Hindlimb muscle (tissue), 1 donor: ENCODE measurements around the gene NFKBIL1. TPM values are rescaled to one million over a fixed set of nuclear protein-coding genes. Genes with fewer than 3 reads are reported as not detected.

Source experiments
- DNase-seq: peaks from one replicate; pipeline ENCODE4 v3.0.0-alpha.2; 2013
- polyA plus RNA-seq: library from polyadenylated mRNA; unstranded; fragments of 120-200 nt; gene quantifications from one replicate; pipeline ENCODE4 v1.2.1, GENCODE V29; 2013; ENCODE audit not compliant: insufficient read length

NFKBIL1 gene
- polyA plus RNA-seq, 1 donor, result 18.9 TPM

DNA sequence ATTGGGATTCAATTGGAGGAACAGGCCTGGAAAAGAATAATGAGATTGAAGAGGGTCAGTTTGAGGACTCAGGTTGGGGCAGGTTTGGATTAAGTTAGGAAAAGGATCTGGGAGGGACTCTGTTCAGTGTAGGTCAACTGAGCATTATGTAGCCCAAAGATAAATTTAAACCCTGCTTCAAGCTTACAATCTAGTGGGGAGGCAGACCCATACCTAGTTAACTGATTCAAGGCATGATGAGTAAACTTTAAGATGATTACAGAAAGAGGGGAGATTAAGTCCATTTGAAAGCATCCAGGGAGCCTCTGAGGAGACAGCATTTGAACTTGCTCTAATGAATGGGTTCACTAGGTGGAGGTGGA, 13.3 kb downstream of the NFKBIL1 start:
- DNase-seq, result no peak

DNA sequence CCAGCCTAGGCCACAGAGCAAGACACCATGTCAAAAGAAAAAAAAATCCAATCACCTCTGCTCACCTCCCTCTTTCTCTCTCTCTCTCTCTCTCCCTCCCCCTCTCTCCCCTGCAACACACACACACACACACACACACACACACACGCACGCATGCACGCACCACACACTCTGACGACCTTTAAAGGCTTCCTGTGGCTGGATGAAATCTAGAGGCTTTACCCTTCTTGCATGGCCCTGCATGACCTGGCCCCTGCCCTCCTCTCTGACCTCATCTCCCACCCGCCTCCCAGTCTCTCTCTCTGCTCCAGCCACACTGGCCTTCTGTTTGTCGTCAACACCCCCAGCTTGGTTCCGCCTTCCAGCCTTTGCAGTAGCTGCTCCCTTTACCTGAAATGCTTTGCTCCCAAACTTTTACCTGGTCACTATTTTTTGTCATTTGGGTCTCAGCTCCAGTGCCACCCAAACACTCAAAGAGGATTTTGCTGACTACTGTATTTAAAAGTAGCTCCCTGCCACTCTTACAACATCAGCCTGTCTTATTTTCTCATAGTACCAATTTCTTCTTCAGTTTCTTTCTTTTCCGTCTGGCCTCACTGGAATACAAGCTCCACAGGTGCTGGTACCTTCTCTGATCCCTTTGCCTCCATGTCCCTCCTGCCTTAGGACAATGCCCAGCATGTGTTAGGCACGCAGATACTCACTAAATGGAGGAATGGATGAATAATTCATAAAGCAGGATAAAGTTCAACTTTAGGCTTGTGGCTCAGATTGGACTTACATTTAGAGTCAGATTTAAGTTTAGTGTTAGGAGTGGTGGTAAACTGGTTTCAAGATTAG, 20.3 kb downstream of the NFKBIL1 start:
- DNase-seq, result no peak

DNA sequence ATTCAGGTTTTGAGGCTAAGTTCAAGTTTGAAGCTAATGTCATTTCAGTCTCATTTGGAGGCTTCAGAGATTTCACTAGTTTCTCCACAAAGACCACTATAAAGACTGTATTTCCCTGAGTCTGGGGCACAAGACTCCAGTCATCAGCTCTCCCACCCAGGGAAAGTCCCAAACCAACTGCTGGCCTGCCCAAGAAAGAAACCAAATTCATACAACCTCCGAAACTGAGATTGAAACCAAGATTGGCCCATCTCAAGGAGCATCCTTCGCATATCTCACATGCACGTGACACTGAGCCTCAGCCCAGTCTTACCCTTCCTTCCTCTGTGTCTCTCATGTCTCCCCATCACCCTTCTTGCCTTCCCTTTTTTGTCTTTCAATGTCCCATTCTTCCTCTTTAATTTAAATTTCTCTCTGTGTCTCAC, 21.1 kb downstream of the NFKBIL1 start:
- DNase-seq, result no peak

DNA sequence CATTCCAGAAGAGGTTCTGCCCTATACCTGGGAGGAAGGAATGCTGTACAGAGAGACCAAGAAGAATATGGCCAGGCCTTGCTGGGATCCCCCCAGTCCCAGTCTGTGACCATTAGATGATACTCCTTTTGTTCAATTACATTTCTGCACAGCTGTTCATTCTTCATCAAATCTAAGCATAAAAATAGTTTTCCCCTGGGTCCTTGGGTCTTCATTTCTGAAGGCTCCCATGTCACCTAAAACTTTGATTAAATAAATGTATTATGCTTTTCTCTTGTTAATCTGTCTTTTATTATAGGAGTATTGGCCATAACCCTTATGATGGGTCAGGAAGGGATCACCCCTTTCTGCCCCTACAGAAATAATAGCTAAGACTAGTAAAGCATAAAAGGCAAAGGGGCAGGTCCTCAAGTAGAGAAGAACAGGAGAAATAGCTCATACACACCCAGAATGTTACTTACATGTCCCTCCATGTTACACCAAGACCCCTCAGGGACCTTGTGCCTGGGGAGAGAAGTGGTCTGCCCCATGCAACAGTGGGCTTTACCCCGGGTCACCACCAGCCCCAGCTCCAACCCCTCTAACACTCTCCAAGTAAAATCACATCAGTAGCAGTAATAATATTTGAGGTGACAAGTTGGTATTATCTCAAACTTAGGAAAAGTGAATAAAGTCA, 22.6 kb downstream of the NFKBIL1 start:
- DNase-seq, result no peak

DNA sequence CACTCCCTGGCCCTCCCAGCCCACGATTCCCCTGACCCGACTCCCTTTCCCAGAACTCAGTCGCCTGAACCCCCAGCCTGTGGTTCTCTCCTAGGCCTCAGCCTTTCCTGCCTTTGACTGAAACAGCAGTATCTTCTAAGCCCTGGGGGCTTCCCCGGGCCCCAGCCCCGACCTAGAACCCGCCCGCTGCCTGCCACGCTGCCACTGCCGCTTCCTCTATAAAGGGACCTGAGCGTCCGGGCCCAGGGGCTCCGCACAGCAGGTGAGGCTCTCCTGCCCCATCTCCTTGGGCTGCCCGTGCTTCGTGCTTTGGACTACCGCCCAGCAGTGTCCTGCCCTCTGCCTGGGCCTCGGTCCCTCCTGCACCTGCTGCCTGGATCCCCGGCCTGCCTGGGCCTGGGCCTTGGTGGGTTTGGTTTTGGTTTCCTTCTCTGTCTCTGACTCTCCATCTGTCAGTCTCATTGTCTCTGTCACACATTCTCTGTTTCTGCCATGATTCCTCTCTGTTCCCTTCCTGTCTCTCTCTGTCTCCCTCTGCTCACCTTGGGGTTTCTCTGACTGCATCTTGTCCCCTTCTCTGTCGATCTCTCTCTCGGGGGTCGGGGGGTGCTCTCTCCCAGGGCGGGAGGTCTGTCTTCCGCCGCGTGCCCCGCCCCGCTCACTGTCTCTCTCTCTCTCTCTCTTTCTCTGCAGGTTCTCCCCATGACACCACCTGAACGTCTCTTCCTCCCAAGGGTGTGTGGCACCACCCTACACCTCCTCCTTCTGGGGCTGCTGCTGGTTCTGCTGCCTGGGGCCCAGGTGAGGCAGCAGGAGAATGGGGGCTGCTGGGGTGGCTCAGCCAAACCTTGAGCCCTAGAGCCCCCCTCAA, 24.9 kb downstream of the NFKBIL1 start, which contains the start of gene LTA:
LTA (plus strand) TSS at position 249 of the 871 bp plus-strand sequence; CDS start at position 703, 454 bp downstream.
- DNase-seq, result no peak

DNA sequence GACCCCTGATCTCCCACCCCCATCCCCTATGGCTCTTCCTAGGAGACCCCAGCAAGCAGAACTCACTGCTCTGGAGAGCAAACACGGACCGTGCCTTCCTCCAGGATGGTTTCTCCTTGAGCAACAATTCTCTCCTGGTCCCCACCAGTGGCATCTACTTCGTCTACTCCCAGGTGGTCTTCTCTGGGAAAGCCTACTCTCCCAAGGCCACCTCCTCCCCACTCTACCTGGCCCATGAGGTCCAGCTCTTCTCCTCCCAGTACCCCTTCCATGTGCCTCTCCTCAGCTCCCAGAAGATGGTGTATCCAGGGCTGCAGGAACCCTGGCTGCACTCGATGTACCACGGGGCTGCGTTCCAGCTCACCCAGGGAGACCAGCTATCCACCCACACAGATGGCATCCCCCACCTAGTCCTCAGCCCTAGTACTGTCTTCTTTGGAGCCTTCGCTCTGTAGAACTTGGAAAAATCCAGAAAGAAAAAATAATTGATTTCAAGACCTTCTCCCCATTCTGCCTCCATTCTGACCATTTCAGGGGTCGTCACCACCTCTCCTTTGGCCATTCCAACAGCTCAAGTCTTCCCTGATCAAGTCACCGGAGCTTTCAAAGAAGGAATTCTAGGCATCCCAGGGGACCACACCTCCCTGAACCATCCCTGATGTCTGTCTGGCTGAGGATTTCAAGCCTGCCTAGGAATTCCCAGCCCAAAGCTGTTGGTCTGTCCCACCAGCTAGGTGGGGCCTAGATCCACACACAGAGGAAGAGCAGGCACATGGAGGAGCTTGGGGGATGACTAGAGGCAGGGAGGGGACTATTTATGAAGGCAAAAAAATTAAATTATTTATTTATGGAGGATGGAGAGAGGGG, 26.1 kb downstream of the NFKBIL1 start:
- no peak for DNase-seq

DNA sequence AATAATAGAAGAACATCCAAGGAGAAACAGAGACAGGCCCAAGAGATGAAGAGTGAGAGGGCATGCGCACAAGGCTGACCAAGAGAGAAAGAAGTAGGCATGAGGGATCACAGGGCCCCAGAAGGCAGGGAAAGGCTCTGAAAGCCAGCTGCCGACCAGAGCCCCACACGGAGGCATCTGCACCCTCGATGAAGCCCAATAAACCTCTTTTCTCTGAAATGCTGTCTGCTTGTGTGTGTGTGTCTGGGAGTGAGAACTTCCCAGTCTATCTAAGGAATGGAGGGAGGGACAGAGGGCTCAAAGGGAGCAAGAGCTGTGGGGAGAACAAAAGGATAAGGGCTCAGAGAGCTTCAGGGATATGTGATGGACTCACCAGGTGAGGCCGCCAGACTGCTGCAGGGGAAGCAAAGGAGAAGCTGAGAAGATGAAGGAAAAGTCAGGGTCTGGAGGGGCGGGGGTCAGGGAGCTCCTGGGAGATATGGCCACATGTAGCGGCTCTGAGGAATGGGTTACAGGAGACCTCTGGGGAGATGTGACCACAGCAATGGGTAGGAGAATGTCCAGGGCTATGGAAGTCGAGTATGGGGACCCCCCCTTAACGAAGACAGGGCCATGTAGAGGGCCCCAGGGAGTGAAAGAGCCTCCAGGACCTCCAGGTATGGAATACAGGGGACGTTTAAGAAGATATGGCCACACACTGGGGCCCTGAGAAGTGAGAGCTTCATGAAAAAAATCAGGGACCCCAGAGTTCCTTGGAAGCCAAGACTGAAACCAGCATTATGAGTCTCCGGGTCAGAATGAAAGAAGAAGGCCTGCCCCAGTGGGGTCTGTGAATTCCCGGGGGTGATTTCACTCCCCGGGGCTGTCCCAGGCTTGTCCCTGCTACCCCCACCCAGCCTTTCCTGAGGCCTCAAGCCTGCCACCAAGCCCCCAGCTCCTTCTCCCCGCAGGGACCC, 27.0 kb downstream of the NFKBIL1 start:
- no peak for DNase-seq

DNA sequence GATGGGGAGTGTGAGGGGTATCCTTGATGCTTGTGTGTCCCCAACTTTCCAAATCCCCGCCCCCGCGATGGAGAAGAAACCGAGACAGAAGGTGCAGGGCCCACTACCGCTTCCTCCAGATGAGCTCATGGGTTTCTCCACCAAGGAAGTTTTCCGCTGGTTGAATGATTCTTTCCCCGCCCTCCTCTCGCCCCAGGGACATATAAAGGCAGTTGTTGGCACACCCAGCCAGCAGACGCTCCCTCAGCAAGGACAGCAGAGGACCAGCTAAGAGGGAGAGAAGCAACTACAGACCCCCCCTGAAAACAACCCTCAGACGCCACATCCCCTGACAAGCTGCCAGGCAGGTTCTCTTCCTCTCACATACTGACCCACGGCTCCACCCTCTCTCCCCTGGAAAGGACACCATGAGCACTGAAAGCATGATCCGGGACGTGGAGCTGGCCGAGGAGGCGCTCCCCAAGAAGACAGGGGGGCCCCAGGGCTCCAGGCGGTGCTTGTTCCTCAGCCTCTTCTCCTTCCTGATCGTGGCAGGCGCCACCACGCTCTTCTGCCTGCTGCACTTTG, 28.0 kb downstream of the NFKBIL1 start, which contains the start of gene TNF:
TNF (plus strand) TSS at position 231 of the 567 bp plus-strand sequence; CDS start at position 408, 177 bp downstream.
- DNase-seq, result peak; percentile 38

DNA sequence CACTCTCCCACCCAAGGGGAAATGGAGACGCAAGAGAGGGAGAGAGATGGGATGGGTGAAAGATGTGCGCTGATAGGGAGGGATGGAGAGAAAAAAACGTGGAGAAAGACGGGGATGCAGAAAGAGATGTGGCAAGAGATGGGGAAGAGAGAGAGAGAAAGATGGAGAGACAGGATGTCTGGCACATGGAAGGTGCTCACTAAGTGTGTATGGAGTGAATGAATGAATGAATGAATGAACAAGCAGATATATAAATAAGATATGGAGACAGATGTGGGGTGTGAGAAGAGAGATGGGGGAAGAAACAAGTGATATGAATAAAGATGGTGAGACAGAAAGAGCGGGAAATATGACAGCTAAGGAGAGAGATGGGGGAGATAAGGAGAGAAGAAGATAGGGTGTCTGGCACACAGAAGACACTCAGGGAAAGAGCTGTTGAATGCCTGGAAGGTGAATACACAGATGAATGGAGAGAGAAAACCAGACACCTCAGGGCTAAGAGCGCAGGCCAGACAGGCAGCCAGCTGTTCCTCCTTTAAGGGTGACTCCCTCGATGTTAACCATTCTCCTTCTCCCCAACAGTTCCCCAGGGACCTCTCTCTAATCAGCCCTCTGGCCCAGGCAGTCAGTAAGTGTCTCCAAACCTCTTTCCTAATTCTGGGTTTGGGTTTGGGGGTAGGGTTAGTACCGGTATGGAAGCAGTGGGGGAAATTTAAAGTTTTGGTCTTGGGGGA, 28.7 kb downstream of the NFKBIL1 start:
- DNase-seq, result no peak

DNA sequence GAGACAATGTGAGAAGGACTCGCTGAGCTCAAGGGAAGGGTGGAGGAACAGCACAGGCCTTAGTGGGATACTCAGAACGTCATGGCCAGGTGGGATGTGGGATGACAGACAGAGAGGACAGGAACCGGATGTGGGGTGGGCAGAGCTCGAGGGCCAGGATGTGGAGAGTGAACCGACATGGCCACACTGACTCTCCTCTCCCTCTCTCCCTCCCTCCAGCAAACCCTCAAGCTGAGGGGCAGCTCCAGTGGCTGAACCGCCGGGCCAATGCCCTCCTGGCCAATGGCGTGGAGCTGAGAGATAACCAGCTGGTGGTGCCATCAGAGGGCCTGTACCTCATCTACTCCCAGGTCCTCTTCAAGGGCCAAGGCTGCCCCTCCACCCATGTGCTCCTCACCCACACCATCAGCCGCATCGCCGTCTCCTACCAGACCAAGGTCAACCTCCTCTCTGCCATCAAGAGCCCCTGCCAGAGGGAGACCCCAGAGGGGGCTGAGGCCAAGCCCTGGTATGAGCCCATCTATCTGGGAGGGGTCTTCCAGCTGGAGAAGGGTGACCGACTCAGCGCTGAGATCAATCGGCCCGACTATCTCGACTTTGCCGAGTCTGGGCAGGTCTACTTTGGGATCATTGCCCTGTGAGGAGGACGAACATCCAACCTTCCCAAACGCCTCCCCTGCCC, 29.6 kb downstream of the NFKBIL1 start:
- no peak for DNase-seq

DNA sequence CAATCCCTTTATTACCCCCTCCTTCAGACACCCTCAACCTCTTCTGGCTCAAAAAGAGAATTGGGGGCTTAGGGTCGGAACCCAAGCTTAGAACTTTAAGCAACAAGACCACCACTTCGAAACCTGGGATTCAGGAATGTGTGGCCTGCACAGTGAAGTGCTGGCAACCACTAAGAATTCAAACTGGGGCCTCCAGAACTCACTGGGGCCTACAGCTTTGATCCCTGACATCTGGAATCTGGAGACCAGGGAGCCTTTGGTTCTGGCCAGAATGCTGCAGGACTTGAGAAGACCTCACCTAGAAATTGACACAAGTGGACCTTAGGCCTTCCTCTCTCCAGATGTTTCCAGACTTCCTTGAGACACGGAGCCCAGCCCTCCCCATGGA, 30.2 kb downstream of the NFKBIL1 start:
- DNase-seq, result no peak

DNA sequence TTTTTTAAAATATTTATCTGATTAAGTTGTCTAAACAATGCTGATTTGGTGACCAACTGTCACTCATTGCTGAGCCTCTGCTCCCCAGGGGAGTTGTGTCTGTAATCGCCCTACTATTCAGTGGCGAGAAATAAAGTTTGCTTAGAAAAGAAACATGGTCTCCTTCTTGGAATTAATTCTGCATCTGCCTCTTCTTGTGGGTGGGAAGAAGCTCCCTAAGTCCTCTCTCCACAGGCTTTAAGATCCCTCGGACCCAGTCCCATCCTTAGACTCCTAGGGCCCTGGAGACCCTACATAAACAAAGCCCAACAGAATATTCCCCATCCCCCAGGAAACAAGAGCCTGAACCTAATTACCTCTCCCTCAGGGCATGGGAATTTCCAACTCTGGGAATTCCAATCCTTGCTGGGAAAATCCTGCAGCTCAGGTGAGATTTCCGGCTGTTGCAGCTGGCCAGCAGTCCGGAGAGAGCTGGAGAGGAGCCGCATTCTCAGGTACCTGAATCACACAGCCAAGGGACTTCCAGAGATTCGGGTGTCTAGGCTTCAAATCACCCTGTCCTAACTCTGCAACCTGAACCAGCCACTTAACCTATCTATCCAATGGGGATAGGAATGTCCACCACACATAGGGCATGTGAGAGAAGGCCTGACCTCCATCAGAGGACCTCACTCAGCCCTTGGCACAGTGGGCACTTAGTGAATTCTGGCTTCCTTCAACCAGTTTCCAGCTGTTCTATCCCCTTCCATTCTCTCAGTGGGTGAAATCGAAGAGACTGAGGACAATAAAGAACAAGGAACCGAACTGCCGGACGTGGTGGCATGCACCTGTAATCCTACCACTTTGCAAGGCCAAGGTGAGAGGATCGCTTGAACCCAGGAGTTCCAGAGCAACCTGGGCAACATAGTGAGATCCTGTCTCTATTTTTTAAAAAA, 31.0 kb downstream of the NFKBIL1 start:
- no peak for DNase-seq

DNA sequence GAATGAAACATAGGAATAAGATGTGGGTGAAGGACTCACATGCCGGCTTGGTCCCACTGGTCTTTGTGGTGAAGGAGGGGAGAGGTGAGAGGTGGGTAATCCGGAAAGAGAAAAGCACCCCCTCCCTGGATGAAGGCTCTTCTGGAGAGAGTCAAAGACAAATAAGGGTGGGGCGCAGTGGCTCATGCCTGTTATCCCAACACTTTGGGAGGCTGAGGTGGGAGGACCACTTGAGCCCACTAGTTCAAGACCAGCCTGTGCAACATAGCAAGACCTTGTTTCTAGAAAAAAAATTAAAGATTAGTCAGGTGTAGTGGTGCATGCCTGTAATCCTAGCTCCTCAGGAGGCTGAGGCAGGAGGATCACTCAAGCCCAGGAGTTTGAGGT, 31.7 kb downstream of the NFKBIL1 start:
- no peak for DNase-seq

DNA sequence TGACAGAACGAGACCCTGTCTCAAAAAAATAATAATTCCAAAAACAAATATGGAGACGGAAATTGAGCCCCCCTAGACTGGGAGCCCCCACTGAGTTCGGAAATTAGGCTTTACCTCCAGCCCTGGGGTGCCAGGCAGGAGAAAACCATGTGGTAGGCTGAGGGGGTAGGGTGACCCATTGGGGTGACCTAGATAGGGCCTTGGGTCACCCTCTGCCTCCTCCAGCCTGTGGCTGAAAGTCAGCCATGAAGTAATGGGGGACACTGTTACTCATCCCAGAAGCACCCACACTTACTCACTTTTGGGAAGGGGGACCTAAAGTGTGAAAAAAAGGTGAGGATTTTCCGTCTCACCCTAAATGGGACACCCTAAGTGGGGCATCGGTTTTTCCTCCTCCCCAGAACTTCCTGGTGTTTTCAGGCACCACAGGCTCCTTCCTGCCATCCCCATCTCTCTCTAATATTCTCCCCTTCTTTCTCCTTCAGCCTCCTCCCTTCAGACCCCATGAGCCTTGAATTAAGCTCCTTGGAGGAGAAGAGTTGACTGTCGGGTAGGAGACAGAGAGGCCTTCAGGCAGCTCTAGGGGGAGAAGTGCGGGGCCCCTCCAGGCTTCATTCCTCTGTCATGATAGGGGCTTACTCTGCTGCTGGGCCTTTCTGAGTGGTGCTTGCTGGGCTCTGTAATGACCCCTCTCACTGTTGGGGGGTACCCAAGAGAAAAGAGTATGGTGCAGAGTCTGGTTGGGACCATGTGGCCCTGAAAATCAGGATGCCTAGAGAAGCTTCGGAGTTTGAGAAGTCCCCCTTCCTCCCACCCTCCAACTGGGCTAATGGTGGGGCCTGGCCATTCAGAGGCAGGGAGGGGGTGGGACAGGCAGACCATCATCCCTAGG, 32.4 kb downstream of the NFKBIL1 start:
- no peak for DNase-seq

DNA sequence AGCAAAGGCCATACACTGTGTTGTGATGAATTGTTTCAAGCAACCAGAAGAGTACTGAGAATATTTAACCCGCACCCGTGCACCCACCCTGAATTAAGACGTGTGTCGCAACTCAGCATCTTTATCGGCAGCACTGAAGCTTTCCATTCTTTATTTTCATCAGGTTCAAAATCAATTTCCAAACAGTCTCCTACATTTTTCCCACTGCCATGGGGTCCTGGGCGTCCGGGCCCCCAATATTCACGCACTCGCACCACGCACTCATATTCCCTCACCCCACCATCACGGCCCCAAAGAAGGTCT, 33.0 kb downstream of the NFKBIL1 start:
- no peak for DNase-seq

DNA sequence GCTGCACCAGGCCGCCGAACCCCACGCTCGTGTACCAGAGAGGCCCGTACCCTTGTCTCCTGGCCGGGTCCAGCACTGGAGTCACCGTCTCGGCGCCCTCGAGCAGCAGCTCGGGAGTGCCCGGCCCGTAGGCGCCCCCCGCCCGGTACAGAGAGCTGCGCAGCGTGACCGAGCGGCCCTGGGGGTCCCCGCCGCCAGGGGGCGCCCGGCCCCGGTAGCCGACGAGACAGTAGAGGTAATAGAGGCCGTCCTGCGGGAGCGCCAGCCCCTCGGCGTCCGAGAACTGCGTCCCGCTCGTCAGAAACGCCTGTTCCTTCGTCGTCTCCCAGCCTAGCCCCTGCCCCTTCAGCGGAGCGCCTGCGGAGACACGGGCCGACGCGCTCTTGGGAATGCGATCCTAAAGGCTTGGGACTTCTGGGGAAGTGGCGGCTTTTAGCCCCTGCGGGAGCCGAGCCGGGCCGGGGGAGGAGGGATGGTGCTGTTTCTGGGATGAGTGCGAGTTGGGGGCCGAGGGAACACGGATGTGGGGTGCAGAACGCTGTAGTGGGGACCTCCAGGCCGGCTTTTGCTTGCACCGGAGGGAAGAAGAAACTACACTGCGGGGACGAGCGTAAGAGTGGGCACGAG, 33.5 kb downstream of the NFKBIL1 start:
- peak; percentile 89 for DNase-seq
